Prostate gland (tissue), 2 donors: Measurements from ENCODE around the gene ZNF177.

Experiments used
- CTCF ChIP-seq, 4 experiments: fragments of 200-600 bp in 2 of 4; fragments of 450-650 bp in 2 of 4; sonication (generic) in 2 of 4; IDR thresholded peaks; 1 replicate in 3 of 4; 2 replicates in 1 of 4; pipeline ENCODE4 v1.5.1; 2016 to 2019; ENCODE audit warnings: antibody characterized with exemption in 4 of 4, mild to moderate bottlenecking in 2 of 4, moderate library complexity in 2 of 4
- POLR2A ChIP-seq: fragments of 450-650 bp; IDR thresholded peaks from one replicate; pipeline ENCODE4 v1.6.1; 2016; ENCODE audit warnings: antibody characterized with exemption, mild to moderate bottlenecking

DNA sequence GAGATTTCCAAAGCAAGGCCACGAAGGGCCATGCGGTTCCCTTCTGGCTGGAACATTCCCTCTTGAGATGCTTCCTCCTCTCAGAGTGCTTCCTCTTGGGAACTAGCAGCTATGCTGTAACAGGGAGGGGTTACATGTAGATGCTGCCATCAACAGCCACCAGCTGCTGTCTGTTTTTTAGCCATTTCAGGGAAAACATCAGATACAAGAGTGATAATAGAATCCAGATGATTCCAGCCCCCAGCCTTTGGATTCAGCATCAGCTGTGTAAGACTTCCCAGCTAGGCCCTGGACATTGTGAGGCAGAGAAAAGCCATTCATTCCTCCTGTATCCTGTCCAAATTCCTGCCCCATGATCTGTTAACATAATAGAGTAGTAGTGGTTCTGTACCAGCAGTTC lies 8.2 kb upstream of the ZNF177 start:
- no peak for TF ChIP-seq CTCF (IDR thresholded peaks at IDR 0.05)
- no peak for TF ChIP-seq POLR2A
